ENCODE measurements around the gene VPS13C. TPM values are rescaled to one million over a fixed set of nuclear protein-coding genes. Genes with fewer than 3 reads are reported as not detected.

VPS13C gene
- polyA plus RNA-seq, 6 donors from 2014 or later, result 18.4 to 33.6 (median 23.4) TPM

DNA sequence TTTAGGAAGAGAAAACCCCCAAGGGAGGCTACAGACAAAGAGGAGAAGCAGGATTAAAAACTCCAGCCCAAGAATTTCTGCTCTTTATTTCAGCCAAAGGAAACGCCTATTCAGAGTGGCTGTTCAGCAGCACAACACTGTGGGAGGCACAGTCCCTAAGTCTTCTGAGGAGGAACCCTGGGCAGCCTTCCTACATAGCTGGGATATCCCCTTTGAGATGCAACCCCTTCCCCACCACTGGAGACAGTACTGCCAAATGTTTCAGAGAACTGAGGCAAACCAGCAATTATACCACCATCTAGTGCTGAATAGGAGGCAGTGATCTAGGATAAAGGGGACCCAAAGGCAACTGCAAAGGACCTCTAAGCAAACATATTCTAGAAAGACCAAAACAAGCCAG lies 168.1 kb downstream of the VPS13C start:
- Mint-ChIP-seq H3K4me3 (no peak overlapping the region), H3K27ac (peak overlapping the region in 1 of 6 donors; percentile 42), H3K27me3 (no peaks in the 10 kb centered on the region), H3K9me3 (peaks cover 5 to 43% (median 38%) of the 10 kb centered on the region in 7 donors), H3K4me1 (peaks cover 0 to 4% (median 0%) of the 10 kb centered on the region in 3 donors), H3K36me3 (peaks cover 33 to 73% of the 10 kb centered on the region in 2 donors)
- DNase-seq (no peak), ATAC-seq (ENCODE audit: low read depth in 2 of 2) (no peak)

DNA sequence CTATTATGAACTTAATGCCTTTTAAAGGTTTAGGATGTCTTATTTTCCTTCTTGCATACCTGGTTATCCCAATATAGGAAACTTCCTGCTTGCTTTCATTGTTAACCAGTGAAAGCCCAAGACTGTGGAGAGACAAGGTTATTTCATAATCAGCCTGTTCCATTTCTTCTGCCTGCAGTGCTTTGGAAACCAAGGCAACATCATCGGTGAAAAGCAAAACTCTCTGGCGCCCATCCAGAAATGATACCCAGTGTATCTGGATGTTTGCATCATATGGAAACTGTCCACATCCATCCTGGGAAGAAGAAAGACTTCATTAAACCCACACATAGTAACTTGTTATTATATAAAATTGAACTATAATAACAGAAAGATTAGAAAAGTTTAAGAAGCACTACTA lies 170.1 kb downstream of the VPS13C start:
- no peak for ATAC-seq (ENCODE audit: low read depth in 2 of 2)
- H3K36me3 Mint-ChIP-seq, result peaks cover 22 to 77% of the 10 kb centered on the region in 2 donors
- H3K4me3 Mint-ChIP-seq, result no peak overlapping the region
- H3K4me1 Mint-ChIP-seq, result peaks cover 0 to 4% (median 0%) of the 10 kb centered on the region in 3 donors
- H3K27me3 Mint-ChIP-seq, result no peaks in the 10 kb centered on the region
- no peak overlapping the region for H3K27ac Mint-ChIP-seq
- no peak for DNase-seq
- peaks cover 5 to 31% (median 28%) of the 10 kb centered on the region in 7 donors for H3K9me3 Mint-ChIP-seq

DNA sequence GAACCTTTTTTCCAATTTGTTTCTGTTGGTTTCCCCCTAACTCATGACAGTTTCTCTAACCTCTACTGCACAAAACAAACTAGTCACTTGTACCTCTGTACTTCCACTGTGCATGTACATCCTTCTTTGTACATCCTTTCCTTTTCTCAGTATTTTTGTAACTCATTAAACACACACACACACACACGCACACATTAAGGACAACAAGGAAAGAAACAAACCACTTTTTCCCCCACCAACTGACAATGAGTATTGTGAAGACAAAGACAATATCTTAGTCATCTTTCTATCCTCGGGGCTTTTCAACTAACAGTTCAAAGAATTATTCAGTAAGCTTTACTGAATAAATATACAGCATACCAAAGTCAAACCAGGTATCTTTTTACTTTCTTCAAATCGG lies 170.5 kb downstream of the VPS13C start:
- Mint-ChIP-seq H3K27me3 (no peaks in the 10 kb centered on the region), H3K9me3 (peaks cover 5 to 27% (median 25%) of the 10 kb centered on the region in 7 donors), H3K4me3 (no peak overlapping the region), H3K4me1 (peaks cover 0 to 4% (median 0%) of the 10 kb centered on the region in 3 donors), H3K27ac (no peak overlapping the region), H3K36me3 (peaks cover 18 to 73% of the 10 kb centered on the region in 2 donors)
- ATAC-seq (ENCODE audit: low read depth in 2 of 2) (no peak), DNase-seq (no peak)

DNA sequence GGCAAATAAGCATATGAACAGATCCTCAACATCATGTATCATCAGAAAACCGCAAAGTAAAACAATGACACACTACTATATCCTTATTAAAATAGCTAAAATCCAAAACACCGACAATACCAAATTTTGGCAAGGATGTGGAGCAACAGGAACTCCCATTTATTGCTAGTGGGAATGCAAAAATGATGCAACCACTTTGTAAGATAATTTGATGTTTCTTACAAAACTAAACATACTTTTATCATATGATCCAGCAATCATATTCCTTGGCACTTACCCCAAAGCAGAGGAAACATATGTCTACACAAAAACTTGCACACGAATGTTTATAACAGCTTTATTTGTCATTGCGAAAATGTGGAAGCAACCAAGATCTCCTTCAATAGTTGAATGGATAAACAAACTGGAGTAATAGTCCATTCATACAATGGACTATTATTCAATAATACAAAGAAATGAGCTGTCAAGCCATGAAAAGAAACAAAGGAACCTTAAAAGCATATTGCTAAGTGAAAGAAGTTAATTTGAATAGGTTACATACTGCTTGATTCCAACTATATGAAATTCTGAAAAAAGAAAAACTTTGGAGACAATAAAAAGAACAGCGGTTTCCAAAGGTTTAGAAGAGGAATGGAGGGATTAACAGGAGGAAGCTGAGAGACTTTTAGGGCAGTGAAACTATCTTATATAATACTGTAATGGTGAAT lies 172.0 kb downstream of the VPS13C start:
- no peak for DNase-seq
- Mint-ChIP-seq H3K27ac (no peak overlapping the region), H3K4me1 (peaks cover 0 to 4% (median 0%) of the 10 kb centered on the region in 3 donors), H3K27me3 (no peaks in the 10 kb centered on the region), H3K36me3 (peaks cover 9 to 59% of the 10 kb centered on the region in 2 donors), H3K4me3 (no peak overlapping the region), H3K9me3 (peaks cover 0 to 12% (median 11%) of the 10 kb centered on the region in 7 donors)
- no peak for ATAC-seq (ENCODE audit: low read depth in 2 of 2)

DNA sequence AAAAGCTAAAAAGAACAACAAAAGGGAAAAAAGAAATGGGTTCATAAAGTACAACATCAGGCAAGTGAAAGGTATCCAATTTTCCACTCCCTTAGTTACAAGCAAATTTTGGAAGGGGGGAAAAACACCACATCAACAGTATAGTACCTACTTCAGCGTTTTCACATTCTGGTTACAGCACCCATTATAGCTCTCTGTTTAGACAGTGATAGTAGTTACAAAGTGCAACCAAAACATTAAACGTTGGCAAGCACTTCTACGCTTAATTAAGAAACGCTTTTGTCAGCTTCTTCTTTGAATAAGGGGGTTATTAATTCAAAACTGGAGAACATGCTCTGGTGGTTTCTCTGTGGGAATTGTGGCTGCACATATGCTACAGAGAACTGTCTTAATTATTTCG lies 180.2 kb downstream of the VPS13C start:
- Mint-ChIP-seq H3K4me1 (no peaks in the 10 kb centered on the region), H3K4me3 (no peak overlapping the region), H3K9me3 (no peaks in the 10 kb centered on the region), H3K36me3 (peaks cover 6 to 16% of the 10 kb centered on the region in 2 donors), H3K27ac (no peak overlapping the region), H3K27me3 (no peaks in the 10 kb centered on the region)
- DNase-seq, result no peak
- ATAC-seq (ENCODE audit: low read depth in 2 of 2), result no peak

DNA sequence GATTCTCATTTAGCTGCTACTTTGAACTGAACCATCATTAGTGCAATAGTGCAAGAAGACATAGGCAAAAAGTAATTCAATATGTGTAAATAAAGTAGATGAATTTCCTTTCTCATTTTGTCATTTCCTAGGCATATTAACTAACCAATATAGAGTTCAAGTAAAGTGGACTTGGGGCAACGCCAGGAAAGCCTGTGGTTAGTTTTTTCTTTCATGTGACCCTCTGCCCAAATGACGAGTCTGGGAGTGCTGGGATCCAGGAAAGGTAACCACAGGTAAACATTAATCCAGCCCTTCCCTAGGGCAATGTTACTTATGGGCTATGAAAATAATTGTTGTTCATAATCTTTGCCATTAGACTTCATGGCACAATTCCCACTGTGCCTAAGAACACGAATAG lies 181.0 kb downstream of the VPS13C start:
- H3K4me3 Mint-ChIP-seq, result no peak overlapping the region
- H3K36me3 Mint-ChIP-seq, result peaks cover 6 to 16% of the 10 kb centered on the region in 2 donors
- H3K27ac Mint-ChIP-seq, result no peak overlapping the region

DNA sequence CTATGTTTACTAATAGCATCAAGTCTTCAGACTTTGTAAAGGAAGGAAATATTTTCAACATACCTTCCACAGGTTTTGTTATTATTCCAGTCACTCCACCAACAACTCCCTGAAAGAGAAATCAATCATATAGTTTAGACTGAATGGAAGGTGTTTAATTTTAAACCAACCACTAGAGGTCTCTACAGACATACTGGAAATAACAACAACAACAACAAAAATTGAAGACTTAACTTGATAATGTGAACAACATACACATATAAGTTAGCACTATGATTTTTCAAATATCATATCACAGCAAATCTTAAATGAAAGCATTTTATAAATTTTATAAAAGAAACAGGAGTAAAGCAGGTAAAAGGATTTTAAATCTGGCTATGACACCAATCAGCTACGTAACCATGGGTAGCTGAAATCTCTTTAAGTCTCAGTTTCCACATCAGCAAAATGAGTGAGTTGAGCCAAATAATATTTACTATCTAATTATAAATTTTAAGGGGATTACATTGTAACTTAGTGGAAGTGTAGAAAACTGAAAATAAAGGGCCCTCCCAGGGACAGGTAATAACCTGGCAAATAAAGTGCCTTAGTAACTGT lies 188.2 kb downstream of the VPS13C start:
- Mint-ChIP-seq H3K36me3 (peaks cover 15 to 42% of the 10 kb centered on the region in 2 donors), H3K4me3 (no peak overlapping the region), H3K27me3 (no peaks in the 10 kb centered on the region), H3K9me3 (no peaks in the 10 kb centered on the region), H3K4me1 (no peaks in the 10 kb centered on the region), H3K27ac (peak overlapping the region in 2 of 6 donors; percentile 30 to 51)
- DNase-seq (no peak), ATAC-seq (ENCODE audit: low read depth in 2 of 2) (no peak)

More for the DNA sequence above, 181.0 kb downstream of the VPS13C start:
- H3K9me3 Mint-ChIP-seq, result no peaks in the 10 kb centered on the region
- H3K4me1 Mint-ChIP-seq, result no peaks in the 10 kb centered on the region
- no peak for ATAC-seq (ENCODE audit: low read depth in 2 of 2)
- DNase-seq, result no peak
- H3K27me3 Mint-ChIP-seq, result no peaks in the 10 kb centered on the region

DNA sequence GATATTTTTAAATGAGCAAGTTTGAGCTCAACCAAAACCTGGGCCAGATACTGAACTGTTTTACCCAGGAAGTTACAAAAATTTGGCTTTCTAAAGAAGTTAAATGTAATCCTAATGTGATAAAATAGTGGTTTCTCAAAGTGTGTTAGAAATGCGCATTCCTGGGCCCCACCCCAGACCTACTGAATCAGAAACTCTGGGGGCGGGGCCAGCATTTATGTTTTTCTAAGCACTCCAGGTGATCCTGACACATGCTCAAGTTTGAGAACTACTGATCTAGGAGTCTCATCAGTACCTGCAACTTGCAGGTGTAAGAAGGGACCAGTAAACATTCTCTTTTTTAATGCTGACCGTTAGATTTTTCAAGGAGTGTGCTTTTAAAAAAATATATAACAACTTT lies 190.6 kb downstream of the VPS13C start:
- H3K27me3 Mint-ChIP-seq, result no peaks in the 10 kb centered on the region
- H3K4me3 Mint-ChIP-seq, result no peak overlapping the region
- peaks cover 9 to 35% of the 10 kb centered on the region in 2 donors for H3K36me3 Mint-ChIP-seq
- DNase-seq (no peak), ATAC-seq (ENCODE audit: low read depth in 2 of 2) (no peak)
- H3K27ac Mint-ChIP-seq, result peak overlapping the region in 1 of 6 donors; percentile 74
- H3K4me1 Mint-ChIP-seq, result no peaks in the 10 kb centered on the region
- H3K9me3 Mint-ChIP-seq, result no peaks in the 10 kb centered on the region

DNA sequence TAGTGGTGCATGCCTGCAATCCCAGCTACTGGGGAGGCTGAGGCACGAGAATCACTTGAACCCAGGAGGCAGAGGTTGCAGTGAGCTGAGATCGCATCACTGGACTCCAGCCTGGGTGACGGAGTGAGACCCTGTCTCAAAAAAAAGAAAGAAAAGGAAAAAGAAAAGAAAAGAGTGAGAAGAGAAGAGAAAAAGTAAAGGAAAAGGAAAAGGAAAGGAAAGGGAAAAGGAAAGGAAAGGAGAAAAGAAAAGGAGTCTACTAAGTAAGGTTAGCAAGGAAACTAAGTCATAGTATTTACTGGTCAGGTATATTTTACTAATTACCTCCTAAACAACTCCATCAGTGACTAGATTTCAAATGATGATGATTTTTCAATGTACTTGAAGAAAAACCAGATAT lies 198.3 kb downstream of the VPS13C start:
- peaks cover 0 to 6% (median 4%) of the 10 kb centered on the region in 3 donors for H3K4me1 Mint-ChIP-seq
- ATAC-seq (ENCODE audit: low read depth in 2 of 2), result no peak
- DNase-seq, result no peak
- no peaks in the 10 kb centered on the region for H3K9me3 Mint-ChIP-seq
- H3K27ac Mint-ChIP-seq, result peak overlapping the region in 3 of 6 donors; percentile 23 to 83 (median 70)
- peak overlapping the region in 1 of 8 donors; percentile 48 for H3K4me3 Mint-ChIP-seq
- H3K27me3 Mint-ChIP-seq, result no peaks in the 10 kb centered on the region
- H3K36me3 Mint-ChIP-seq, result peaks cover 6 to 9% of the 10 kb centered on the region in 2 donors

DNA sequence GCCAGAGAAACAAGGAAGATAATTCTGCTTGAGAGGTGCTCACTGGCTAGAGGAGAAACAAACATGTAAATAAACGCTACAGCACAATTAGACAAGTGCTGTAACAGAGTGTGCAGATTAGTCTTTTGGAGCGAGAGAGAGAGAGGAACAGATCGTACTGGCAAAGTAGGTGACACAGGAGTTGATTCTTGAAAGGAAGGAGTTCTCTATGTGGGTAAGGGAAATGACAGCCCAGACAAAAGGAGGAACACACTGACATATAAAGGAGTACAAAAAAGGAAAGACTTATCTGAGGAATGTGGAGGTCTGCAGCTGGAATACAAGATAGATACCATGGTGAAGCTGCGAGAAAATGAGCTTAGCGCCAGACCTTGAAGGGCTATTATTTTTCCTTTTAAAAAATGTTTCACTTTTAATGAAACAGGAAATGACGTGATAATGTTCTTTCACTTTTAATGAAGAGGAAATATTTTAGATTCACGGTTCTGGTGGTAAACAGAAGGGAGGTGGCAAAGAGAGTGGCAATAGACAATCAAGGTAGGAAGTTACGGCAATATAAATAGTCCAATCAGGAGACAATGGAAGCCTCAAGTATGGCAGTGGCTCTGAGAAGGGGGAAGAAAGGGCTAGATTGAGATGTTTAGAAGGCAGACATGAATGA lies 202.9 kb downstream of the VPS13C start:
- H3K9me3 Mint-ChIP-seq, result no peaks in the 10 kb centered on the region
- peaks cover 0 to 6% (median 4%) of the 10 kb centered on the region in 3 donors for H3K4me1 Mint-ChIP-seq
- no peaks in the 10 kb centered on the region for H3K27me3 Mint-ChIP-seq
- no peak overlapping the region for H3K4me3 Mint-ChIP-seq
- ATAC-seq (ENCODE audit: low read depth in 2 of 2), result peak; percentile 82 to 88
- DNase-seq, result peak; percentile 24
- H3K27ac Mint-ChIP-seq, result no peak overlapping the region
- peaks cover 9 to 15% of the 10 kb centered on the region in 2 donors for H3K36me3 Mint-ChIP-seq

DNA sequence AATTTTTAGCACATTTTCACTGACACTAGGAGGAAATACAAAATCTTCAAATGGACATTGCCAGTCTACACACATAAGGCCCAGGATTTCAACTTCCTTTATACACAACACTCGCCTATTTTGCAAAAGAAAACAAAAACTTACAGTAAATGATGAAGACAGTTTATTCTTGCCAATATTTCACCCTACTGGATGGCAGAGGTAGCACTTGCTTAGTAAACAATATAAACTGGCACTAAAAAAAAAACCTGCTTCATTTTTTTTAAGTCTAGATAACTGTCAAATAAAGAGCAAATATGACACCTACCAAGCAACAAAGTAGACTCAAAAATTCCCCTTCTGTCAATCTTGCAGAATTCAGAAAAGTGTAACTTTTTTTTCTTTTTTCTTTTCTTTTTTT lies 204.0 kb downstream of the VPS13C start:
- Mint-ChIP-seq H3K4me3 (no peak overlapping the region), H3K27me3 (no peaks in the 10 kb centered on the region), H3K9me3 (no peaks in the 10 kb centered on the region), H3K36me3 (peaks cover 9 to 20% of the 10 kb centered on the region in 2 donors), H3K4me1 (peaks cover 0 to 6% (median 4%) of the 10 kb centered on the region in 3 donors), H3K27ac (peak overlapping the region in 2 of 6 donors; percentile 5 to 8)
- ATAC-seq (ENCODE audit: low read depth in 2 of 2), result no peak
- DNase-seq, result no peak

DNA sequence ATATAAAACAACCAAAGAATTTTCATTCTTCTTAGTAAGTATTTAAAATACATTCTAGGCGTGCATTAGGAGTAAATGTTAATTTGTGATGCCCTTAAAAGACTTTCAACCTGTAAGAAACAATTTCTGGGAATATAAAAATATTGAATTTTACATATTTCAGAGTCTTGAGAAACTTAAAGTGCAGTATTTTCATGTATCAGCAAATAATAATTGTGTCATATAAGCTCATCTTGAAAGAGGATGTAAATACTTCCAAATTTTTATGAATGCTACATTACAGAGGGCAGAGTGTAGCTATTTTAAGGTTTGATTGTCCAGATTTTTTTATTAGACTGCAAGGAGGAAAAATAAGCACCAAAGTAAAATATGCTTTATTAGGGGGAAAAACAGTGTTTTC lies 207.1 kb downstream of the VPS13C start:
- no peaks in the 10 kb centered on the region for H3K4me1 Mint-ChIP-seq
- H3K9me3 Mint-ChIP-seq, result no peaks in the 10 kb centered on the region
- peaks cover 0 to 24% of the 10 kb centered on the region in 2 donors for H3K36me3 Mint-ChIP-seq
- H3K27me3 Mint-ChIP-seq, result no peaks in the 10 kb centered on the region
- no peak for DNase-seq
- no peak overlapping the region for H3K27ac Mint-ChIP-seq
- no peak overlapping the region for H3K4me3 Mint-ChIP-seq
- no peak for ATAC-seq (ENCODE audit: low read depth in 2 of 2)

DNA sequence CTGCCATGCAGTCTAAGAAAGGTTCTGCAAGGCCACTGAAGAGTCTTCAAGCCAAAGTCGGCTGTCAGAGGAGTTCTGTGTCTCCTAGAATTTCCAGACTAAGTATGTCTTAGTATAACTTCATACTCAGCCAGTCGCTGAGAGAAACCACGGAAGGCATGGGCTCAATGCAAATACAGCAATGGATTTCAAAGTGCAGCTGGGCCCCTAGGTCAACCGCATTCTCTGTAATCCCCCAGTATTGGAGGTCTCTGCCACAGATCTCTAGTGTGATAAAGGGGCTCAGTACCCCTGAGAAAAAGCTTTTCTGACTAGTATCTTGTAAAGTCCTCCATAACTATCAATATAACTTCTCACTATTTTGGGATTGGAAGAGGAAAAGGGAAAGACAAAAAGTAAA lies 208.3 kb downstream of the VPS13C start:
- Mint-ChIP-seq H3K27ac (peak overlapping the region in 3 of 6 donors; percentile 1 to 30 (median 15)), H3K9me3 (no peaks in the 10 kb centered on the region), H3K4me3 (no peak overlapping the region), H3K36me3 (peaks cover 0 to 24% of the 10 kb centered on the region in 2 donors), H3K27me3 (no peaks in the 10 kb centered on the region), H3K4me1 (no peaks in the 10 kb centered on the region)
- DNase-seq (no peak), ATAC-seq (ENCODE audit: low read depth in 2 of 2) (no peak)
